HCT116 (cell line): Measurements from ENCODE around the gene SORCS2. TPM values are rescaled to one million over a fixed set of nuclear protein-coding genes. Genes with fewer than 3 reads are reported as not detected.

ENCODE experiments used
- ATAC-seq: fragments of 200-7000 bp; cut with Tn5 transposase; 2 replicates; pipeline ENCODE4 v1.9.1; 2020; ENCODE audit warnings: mild to moderate bottlenecking, moderate library complexity
- BruUV-seq: library from RNA; stranded (reverse); fragments of 400-500 nt; replicated peaks from 2 replicates; lab custom pipeline; 2021; lab: Mats Ljungman, UMichigan
- CTCF ChIA-PET: fragments of 300-600 bp; sonication (Branson Sonifier 250); formaldehyde crosslinking; loops from one replicate; lab custom pipeline; 2021; ENCODE audit warnings: antibody characterized with exemption; lab: Charles Lee
- POLR2A ChIA-PET: fragments of 300-600, 350-600 bp; sonication (Branson Sonifier 250); formaldehyde crosslinking; loops from one replicate; lab custom pipeline; 2021; ENCODE audit warnings: antibody characterized with exemption; lab: Charles Lee
- RAD21 ChIA-PET, 2 experiments: fragments of 300-600 bp; sonication (Branson Sonifier 250); formaldehyde crosslinking; loops; one replicate each; lab custom pipeline; 2023; ENCODE audit warnings: low total read pairs in 2 of 2; ENCODE audit not compliant: uncharacterized antibody in 2 of 2, unreplicated experiment in 2 of 2, low non-redundant PET in 1 of 2; lab: Charles Lee
- DNase-seq: peaks from one replicate; pipeline ENCODE4 v3.0.0-alpha.2; 2010; ENCODE audit warnings: low read depth, low spot score
- H2AFZ ChIP-seq: fragments of 200-600 bp; shearing (Covaris generic), sonication (generic); 2 replicates; pipeline ENCODE4 v1.6.1; 2017; ENCODE audit warnings: low read depth, mixed run types, mixed read lengths, antibody characterized with exemption, low read length; ENCODE audit not compliant: poor library complexity, severe bottlenecking
- H3K27ac ChIP-seq: 2 replicates; pipeline ENCODE4 v1.5.1; 2012; ENCODE audit warnings: low read depth, low read length
- H3K27me3 ChIP-seq: fragments of 200-600 bp; sonication (generic); 2 replicates; pipeline ENCODE4 v1.6.1; 2016; ENCODE audit warnings: mixed run types, low read length, mixed read lengths; ENCODE audit not compliant: insufficient read depth
- H3K36me3 ChIP-seq, 2 experiments: fragments of 200-500 bp in 1 of 2; fragments of 200-600 bp in 1 of 2; sonication (Bioruptor generic) in 1 of 2; sonication (generic) in 1 of 2; 2 replicates each; pipeline versions ENCODE4 v1.5.1 to v1.6.1; 2014 to 2016; ENCODE audit warnings: low read length in 2 of 2, inconsistent platforms in 1 of 2, mixed read lengths in 1 of 2, mixed run types in 1 of 2; ENCODE audit not compliant: insufficient read depth in 2 of 2, control insufficient read depth in 1 of 2
- H3K4me1 ChIP-seq, 2 experiments: fragments of 200-600 bp in 1 of 2; sonication (generic) in 1 of 2; 2 replicates each; pipeline versions ENCODE4 v1.5.1 to v1.6.1; 2012 to 2017; ENCODE audit warnings: low read length in 2 of 2, inconsistent platforms in 1 of 2, mild to moderate bottlenecking in 1 of 2, mixed read lengths in 1 of 2, mixed run types in 1 of 2, moderate library complexity in 1 of 2; ENCODE audit not compliant: insufficient read depth in 2 of 2, control insufficient read depth in 1 of 2
- H3K4me2 ChIP-seq: fragments of 200-600 bp; sonication (generic); 2 replicates; pipeline ENCODE4 v1.6.1; 2017; ENCODE audit warnings: mixed run types, low read length, mixed read lengths
- H3K4me3 ChIP-seq, 2 experiments: fragments of 200-600 bp in 1 of 2; sonication (generic) in 1 of 2; replicated peaks in 1 of 2; 2 replicates each; pipeline ENCODE4 v1.5.1; 2011 to 2016; ENCODE audit warnings: low read length in 2 of 2, control low read depth in 1 of 2, low read depth in 1 of 2, mild to moderate bottlenecking in 1 of 2, mixed read lengths in 1 of 2, mixed run types in 1 of 2
- H3K79me2 ChIP-seq: fragments of 200-600 bp; sonication (generic); 2 replicates; pipeline ENCODE4 v1.6.1; 2017; ENCODE audit warnings: mild to moderate bottlenecking, mixed run types, low read length, moderate library complexity, mixed read lengths; ENCODE audit not compliant: insufficient read depth
- H3K9ac ChIP-seq: fragments of 200-600 bp; sonication (generic); 2 replicates; pipeline ENCODE4 v1.6.1; 2016; ENCODE audit warnings: low read length, mixed read lengths
- H3K9me2 ChIP-seq: fragments of 200-600 bp; sonication (generic), shearing (Covaris generic); 2 replicates; pipeline ENCODE4 v1.6.1; 2017; ENCODE audit warnings: mixed run types, mild to moderate bottlenecking, moderate library complexity; ENCODE audit not compliant: insufficient read depth
- H3K9me3 ChIP-seq, 2 experiments: fragments of 200-500 bp in 1 of 2; fragments of 200-600 bp in 1 of 2; sonication (Bioruptor generic) in 1 of 2; sonication (generic) in 1 of 2; 2 replicates each; pipeline ENCODE4 v1.6.1; 2014 to 2017; ENCODE audit warnings: low read length in 2 of 2, mixed read lengths in 2 of 2, inconsistent platforms in 1 of 2, low read depth in 1 of 2, mild to moderate bottlenecking in 1 of 2, mixed run types in 1 of 2, moderate library complexity in 1 of 2; ENCODE audit not compliant: control insufficient read depth in 1 of 2, insufficient read depth in 1 of 2
- H4K20me1 ChIP-seq: fragments of 200-600 bp; sonication (generic), shearing (Covaris generic); 2 replicates; pipeline ENCODE4 v1.6.1; 2017; ENCODE audit warnings: mixed run types, mild to moderate bottlenecking, moderate library complexity; ENCODE audit not compliant: insufficient read depth
- ATF3 ChIP-seq: IDR thresholded peaks from 2 replicates; pipeline ENCODE4 v1.6.1; 2012
- CBX3 ChIP-seq: IDR thresholded peaks from 2 replicates; pipeline ENCODE4 v1.6.1; 2012; ENCODE audit warnings: low read depth
- CTCF ChIP-seq, 3 experiments: fragments of 200-600 bp in 1 of 3; sonication (generic) in 1 of 3; IDR thresholded peaks in 2 of 3; conservative IDR thresholded peaks in 1 of 3; 2 replicates each; pipeline ENCODE4 v1.5.1; 2012 to 2017; ENCODE audit warnings: low read depth in 2 of 3, low read length in 2 of 3, antibody characterized with exemption in 1 of 3, borderline replicate concordance in 1 of 3, control low read depth in 1 of 3, mild to moderate bottlenecking in 1 of 3, mixed read lengths in 1 of 3, mixed run types in 1 of 3, moderate library complexity in 1 of 3; ENCODE audit not compliant: insufficient read depth in 1 of 3
- ELF1 ChIP-seq: IDR thresholded peaks from 2 replicates; pipeline ENCODE4 v1.6.1; 2012; ENCODE audit warnings: low read depth, borderline replicate concordance
- EZH2 ChIP-seq: fragments of 200-600 bp; sonication (generic); IDR thresholded peaks from 2 replicates; pipeline ENCODE4 v1.6.1; 2017; ENCODE audit warnings: antibody characterized with exemption, mixed run types
- EZH2phosphoT487 ChIP-seq: fragments of 200-600 bp; IDR thresholded peaks from 2 replicates; pipeline ENCODE4 v1.6.1; 2018; ENCODE audit warnings: antibody characterized with exemption, borderline replicate concordance
- FOSL1 ChIP-seq: IDR thresholded peaks from 2 replicates; pipeline ENCODE4 v1.6.1; 2012; ENCODE audit warnings: low read depth
- JUND ChIP-seq: IDR thresholded peaks from 2 replicates; pipeline ENCODE4 v1.6.1; 2012
- POLR2A ChIP-seq: IDR thresholded peaks from 2 replicates; pipeline ENCODE4 v1.7.0; 2011; ENCODE audit warnings: borderline replicate concordance; ENCODE audit not compliant: insufficient read depth, insufficient read length; ENCODE audit errors: extremely low read depth
- POLR2AphosphoS5 ChIP-seq: IDR thresholded peaks from 2 replicates; pipeline ENCODE4 v1.6.1; 2011; ENCODE audit warnings: mild to moderate bottlenecking, low read depth, low read length, moderate library complexity
- RAD21 ChIP-seq: IDR thresholded peaks from 2 replicates; pipeline ENCODE4 v1.6.1; 2012; ENCODE audit warnings: low read depth, mild to moderate bottlenecking
- REST ChIP-seq: IDR thresholded peaks from 2 replicates; pipeline ENCODE4 v1.6.1; 2012; ENCODE audit warnings: low read depth
- SIN3A ChIP-seq: IDR thresholded peaks from 2 replicates; pipeline ENCODE4 v1.6.1; 2012; ENCODE audit warnings: low read depth
- SP1 ChIP-seq: IDR thresholded peaks from 2 replicates; pipeline ENCODE4 v1.6.1; 2012; ENCODE audit warnings: low read depth
- SRF ChIP-seq: IDR thresholded peaks from 2 replicates; pipeline ENCODE4 v1.6.1; 2012; ENCODE audit warnings: low read depth
- TCF7L2 ChIP-seq: IDR thresholded peaks from 2 replicates; pipeline ENCODE4 v1.7.0; 2011; ENCODE audit warnings: borderline replicate concordance, inconsistent platforms; ENCODE audit not compliant: insufficient read depth, insufficient read length; ENCODE audit errors: extremely low read depth
- YY1 ChIP-seq: IDR thresholded peaks from 2 replicates; pipeline ENCODE4 v1.6.1; 2011; ENCODE audit warnings: low read length, low read depth, moderate library complexity, mild to moderate bottlenecking; ENCODE audit not compliant: insufficient replicate concordance; ENCODE audit errors: extremely low read depth
- ZBTB33 ChIP-seq: IDR thresholded peaks from 2 replicates; pipeline ENCODE4 v1.6.1; 2011; ENCODE audit warnings: mild to moderate bottlenecking, low read length, moderate library complexity; ENCODE audit not compliant: insufficient replicate concordance; ENCODE audit errors: extremely low read depth
- ZFX ChIP-seq: fragments of 450-650 bp; IDR thresholded peaks from 2 replicates; pipeline ENCODE4 v1.6.1; 2017
- ZNF274 ChIP-seq: fragments of 200-500 bp; sonication (Bioruptor generic); IDR thresholded peaks from 2 replicates; pipeline ENCODE4 v1.6.1; 2014; ENCODE audit warnings: mild to moderate bottlenecking, low read depth, low read length, inconsistent platforms
- intact Hi-C: fragments of 100-400 bp; cut with micrococcal nuclease; formaldehyde crosslinking; loops from 2 replicates; pipeline ENCODE4 v1.10.0; 2022
- total RNA-seq: library from RNA; stranded (reverse); gene quantifications from one replicate; pipeline ENCODE4 v1.2.1, GENCODE V29; 2021; ENCODE audit not compliant: unreplicated experiment

SORCS2 gene
- total RNA-seq, 1 experiment from 2014 or later = 0.37 TPM

- ChIA-PET RAD21 (no interaction called here), POLR2A (no interaction called here), CTCF (no interaction called here)
- Histone ChIP-seq H4K20me1 (no peaks in the 10 kb centered on the region), H3K4me1 (no peaks in the 10 kb centered on the region), H3K79me2 (no peaks in the 10 kb centered on the region), H3K9me3 (no peaks in the 10 kb centered on the region), H2AFZ (no peak overlapping the region), H3K4me2 (no peak overlapping the region), H3K27me3 (no peaks in the 10 kb centered on the region), H3K4me3 (no peak overlapping the region), H3K9ac (no peak overlapping the region), H3K36me3 (no peaks in the 10 kb centered on the region), H3K27ac (no peak overlapping the region), H3K9me2 (no peaks in the 10 kb centered on the region)
- intact Hi-C loops = no loop called here
- TF ChIP-seq ZBTB33 = no peak
- no peak for TF ChIP-seq TCF7L2
- TF ChIP-seq EZH2 = no peak
- TF ChIP-seq SRF = no peak
- TF ChIP-seq ZNF274 = no peak
- no peak for TF ChIP-seq ELF1
- TF ChIP-seq ZFX = no peak
- TF ChIP-seq REST = no peak
- TF ChIP-seq SP1 = no peak
- no peak for TF ChIP-seq CTCF (IDR thresholded peaks at IDR 0.05 in 2 of 3, conservative IDR thresholded peaks at IDR 0.05 in 1 of 3; ENCODE audit: borderline replicate concordance in 1 of 3, insufficient read depth in 1 of 3, low read depth in 2 of 3, low read length in 2 of 3)
- TF ChIP-seq ATF3 = no peak
- no peak for TF ChIP-seq POLR2A
- TF ChIP-seq RAD21 = no peak
- TF ChIP-seq POLR2AphosphoS5 = no peak
- no peak for TF ChIP-seq CBX3
- TF ChIP-seq JUND = no peak
- no peak for TF ChIP-seq SIN3A
- no peak for TF ChIP-seq FOSL1
- no peak for TF ChIP-seq EZH2phosphoT487
- no peak for TF ChIP-seq YY1
- no TSS peak for BruUV-seq
- ATAC-seq = no peak
- no peak for DNase-seq
These were observed 34.1 kb downstream of the SORCS2 start for GRCh38 chr4:7226439-7226838.
